K562 (cell line): Measurements from ENCODE around the gene ABHD8. TPM values are rescaled to one million over a fixed set of nuclear protein-coding genes. Genes with fewer than 3 reads are reported as not detected.

Source experiments
- BRD4 ChIP-seq: fragments of 200-600 bp; sonication (generic); IDR thresholded peaks from 2 replicates; pipeline ENCODE4 v1.6.1; 2017; ENCODE audit warnings: inconsistent platforms
- FIP1L1 ChIP-seq: fragments of 200-400 bp; formaldehyde crosslinking; IDR thresholded peaks from 2 replicates; pipeline ENCODE4 v1.6.1; 2018; ENCODE audit warnings: mild to moderate bottlenecking, low read depth, low read length; ENCODE audit not compliant: poor library complexity, severe bottlenecking
- FOXM1 ChIP-seq, 2 experiments: fragments of 450-650 bp in 1 of 2; sonication (generic) in 1 of 2; formaldehyde crosslinking in 1 of 2; IDR thresholded peaks; 2 replicates each; pipeline versions ENCODE4 v1.6.1 to v1.9.0; 2017 to 2022; ENCODE audit warnings: low read depth in 2 of 2, mild to moderate bottlenecking in 2 of 2, missing genetic modification reagents in 1 of 2, moderate library complexity in 1 of 2
- HBP1 ChIP-seq: fragments of 450-650 bp; formaldehyde crosslinking; IDR thresholded peaks from 2 replicates; pipeline ENCODE4 v1.4.0; 2022; ENCODE audit warnings: missing genetic modification characterization
- HDAC3 ChIP-seq: fragments of 450-650 bp; IDR thresholded peaks from 2 replicates; pipeline ENCODE4 v1.6.1; 2018; ENCODE audit warnings: borderline replicate concordance, mild to moderate bottlenecking, moderate library complexity; ENCODE audit not compliant: partially characterized antibody
- HLTF ChIP-seq: fragments of 450-650 bp; IDR thresholded peaks from 2 replicates; pipeline ENCODE4 v1.6.1; 2016
- KLF1 ChIP-seq: fragments of 450-650 bp; IDR thresholded peaks from 2 replicates; pipeline ENCODE4 v1.6.1; 2016; ENCODE audit warnings: missing genetic modification characterization, missing compliant biosample characterization
- MIER1 ChIP-seq: fragments of 450-650 bp; IDR thresholded peaks from 2 replicates; pipeline ENCODE4 v1.6.1; 2016; ENCODE audit warnings: antibody characterized with exemption, mild to moderate bottlenecking, low read depth
- MYC ChIP-seq, 2 experiments: fragments of 250-450 bp in 1 of 2; sonication (Bioruptor Pico) in 1 of 2; IDR thresholded peaks; 2 replicates each; pipeline versions ENCODE4 v1.5.1 to v1.6.1; 2012 to 2021; ENCODE audit warnings: low read depth in 2 of 2, borderline replicate concordance in 1 of 2, improper control_type of control experiment in 1 of 2, low read length in 1 of 2, mild to moderate bottlenecking in 1 of 2, moderate library complexity in 1 of 2
- SP2 ChIP-seq: IDR thresholded peaks from 2 replicates; pipeline ENCODE4 v1.6.1; 2011; ENCODE audit warnings: mild to moderate bottlenecking, low read depth, low read length, moderate library complexity; ENCODE audit not compliant: poor library complexity, severe bottlenecking; ENCODE audit errors: extremely low read depth
- STAT5B ChIP-seq: fragments of 250-450 bp; sonication (Bioruptor Pico); IDR thresholded peaks from 2 replicates; pipeline ENCODE4 v1.8.0; 2021; ENCODE audit warnings: mild to moderate bottlenecking, inconsistent platforms
- STAT6 ChIP-seq: sonication (generic); formaldehyde crosslinking; IDR thresholded peaks from 2 replicates; pipeline ENCODE4 v1.8.1; 2023; ENCODE audit warnings: mild to moderate bottlenecking, missing genetic modification reagents
- ZBTB7A ChIP-seq: IDR thresholded peaks from 2 replicates; pipeline ENCODE4 v1.6.1; 2011; ENCODE audit warnings: low read depth, mild to moderate bottlenecking, low read length, moderate library complexity, borderline replicate concordance; ENCODE audit not compliant: control insufficient read depth
- ZNF232 ChIP-seq: sonication (generic); formaldehyde crosslinking; IDR thresholded peaks from 2 replicates; pipeline ENCODE4 v1.8.0; 2022; ENCODE audit warnings: mild to moderate bottlenecking, missing genetic modification reagents
- polyA plus RNA-seq, 8 experiments: library from polyadenylated mRNA; depleted of rRNA in 4 of 8; stranded (reverse) in 5 of 8; unstranded in 3 of 8; fragments of >200 nt; fragmentation: Nextera tagmentation in 2 of 8; fragmentation: Illumina TruSeq in 1 of 8; extraction: Ambion mirVana in 2 of 8; extraction: Trizol in 1 of 8; gene quantifications; 2 replicates each; pipeline versions ENCODE4 v1.2.1 to v1.2.3, GENCODE V29; 2011 to 2014; ENCODE audit warnings: inconsistent platforms in 1 of 8, missing spikeins in 1 of 8
- total RNA-seq, 7 experiments: library from RNA; depleted of rRNA in 6 of 7; stranded (reverse); fragments of >200 nt in 6 of 7; fragmentation: Illumina TruSeq in 2 of 7; extraction: Trizol in 2 of 7; gene quantifications; 2 replicates each; pipeline versions ENCODE4 v1.2.1 to v1.2.3, GENCODE V29; 2011 to 2021; ENCODE audit warnings: low replicate concordance in 1 of 7
- TF ChIP-seq, protein P1 (sequence below): sonication (generic); formaldehyde crosslinking; IDR thresholded peaks from 2 replicates; pipeline ENCODE4 v1.8.0; 2022; ENCODE audit warnings: mild to moderate bottlenecking, missing genetic modification reagents
- TF ChIP-seq, protein P2 (sequence below): sonication (generic); formaldehyde crosslinking; IDR thresholded peaks from 2 replicates; pipeline ENCODE4 v1.8.1; 2023; ENCODE audit warnings: mild to moderate bottlenecking, missing genetic modification reagents
- TF ChIP-seq, protein P3 (sequence below): fragments of 250-450 bp; sonication (Bioruptor Pico); IDR thresholded peaks from 2 replicates; pipeline ENCODE4 v1.8.0; 2022; ENCODE audit warnings: moderate library complexity, mild to moderate bottlenecking, inconsistent platforms

The ABHD8 gene
- total and polyA plus RNA-seq, 9 of the 15 experiments (the other 6 are each of a cell fraction or from before 2014, with no cell fraction given): 0.04 to 6.6 (median 2.0) TPM; not detected in 1

- TF ChIP-seq MIER1: 0 out of 2 replicates have a peak, but pooled peaks have one; percentile 50
- TF ChIP-seq, protein P1, sequence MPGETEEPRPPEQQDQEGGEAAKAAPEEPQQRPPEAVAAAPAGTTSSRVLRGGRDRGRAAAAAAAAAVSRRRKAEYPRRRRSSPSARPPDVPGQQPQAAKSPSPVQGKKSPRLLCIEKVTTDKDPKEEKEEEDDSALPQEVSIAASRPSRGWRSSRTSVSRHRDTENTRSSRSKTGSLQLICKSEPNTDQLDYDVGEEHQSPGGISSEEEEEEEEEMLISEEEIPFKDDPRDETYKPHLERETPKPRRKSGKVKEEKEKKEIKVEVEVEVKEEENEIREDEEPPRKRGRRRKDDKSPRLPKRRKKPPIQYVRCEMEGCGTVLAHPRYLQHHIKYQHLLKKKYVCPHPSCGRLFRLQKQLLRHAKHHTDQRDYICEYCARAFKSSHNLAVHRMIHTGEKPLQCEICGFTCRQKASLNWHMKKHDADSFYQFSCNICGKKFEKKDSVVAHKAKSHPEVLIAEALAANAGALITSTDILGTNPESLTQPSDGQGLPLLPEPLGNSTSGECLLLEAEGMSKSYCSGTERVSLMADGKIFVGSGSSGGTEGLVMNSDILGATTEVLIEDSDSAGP: no peak
- TF ChIP-seq MYC (IDR thresholded peaks at IDR 0.05; ENCODE audit: low read depth, low read length): peak; percentile 94
- TF ChIP-seq MYC (CRISPR knock-in tag; IDR thresholded peaks at IDR 0.05; ENCODE audit: borderline replicate concordance, low read depth): no peak; the same call in 1 of the 2 replicates
- no peak for TF ChIP-seq ZNF232 (CRISPR knock-in tag)
- no peak for TF ChIP-seq HBP1 (CRISPR knock-in tag)
- TF ChIP-seq, protein P2, sequence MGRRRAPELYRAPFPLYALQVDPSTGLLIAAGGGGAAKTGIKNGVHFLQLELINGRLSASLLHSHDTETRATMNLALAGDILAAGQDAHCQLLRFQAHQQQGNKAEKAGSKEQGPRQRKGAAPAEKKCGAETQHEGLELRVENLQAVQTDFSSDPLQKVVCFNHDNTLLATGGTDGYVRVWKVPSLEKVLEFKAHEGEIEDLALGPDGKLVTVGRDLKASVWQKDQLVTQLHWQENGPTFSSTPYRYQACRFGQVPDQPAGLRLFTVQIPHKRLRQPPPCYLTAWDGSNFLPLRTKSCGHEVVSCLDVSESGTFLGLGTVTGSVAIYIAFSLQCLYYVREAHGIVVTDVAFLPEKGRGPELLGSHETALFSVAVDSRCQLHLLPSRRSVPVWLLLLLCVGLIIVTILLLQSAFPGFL (CRISPR knock-in tag): no peak
- no peak for TF ChIP-seq KLF1
- no peak for TF ChIP-seq HDAC3
- TF ChIP-seq HLTF: no peak
- TF ChIP-seq BRD4: no peak
- TF ChIP-seq FIP1L1: peak; percentile 81
- TF ChIP-seq ZBTB7A: peak; percentile 98
- TF ChIP-seq STAT6 (CRISPR knock-in tag): no peak
- TF ChIP-seq, protein P3, sequence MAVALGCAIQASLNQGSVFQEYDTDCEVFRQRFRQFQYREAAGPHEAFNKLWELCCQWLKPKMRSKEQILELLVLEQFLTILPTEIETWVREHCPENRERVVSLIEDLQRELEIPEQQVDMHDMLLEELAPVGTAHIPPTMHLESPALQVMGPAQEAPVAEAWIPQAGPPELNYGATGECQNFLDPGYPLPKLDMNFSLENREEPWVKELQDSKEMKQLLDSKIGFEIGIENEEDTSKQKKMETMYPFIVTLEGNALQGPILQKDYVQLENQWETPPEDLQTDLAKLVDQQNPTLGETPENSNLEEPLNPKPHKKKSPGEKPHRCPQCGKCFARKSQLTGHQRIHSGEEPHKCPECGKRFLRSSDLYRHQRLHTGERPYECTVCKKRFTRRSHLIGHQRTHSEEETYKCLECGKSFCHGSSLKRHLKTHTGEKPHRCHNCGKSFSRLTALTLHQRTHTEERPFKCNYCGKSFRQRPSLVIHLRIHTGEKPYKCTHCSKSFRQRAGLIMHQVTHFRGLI (CRISPR knock-in tag): no peak
- TF ChIP-seq FOXM1 (IDR thresholded peaks at IDR 0.05; ENCODE audit: low read depth): peak; percentile 30; the same call in 1 of the 2 replicates
- peak; percentile 88; the same call in 1 of the 2 replicates for TF ChIP-seq FOXM1 (CRISPR knock-in tag; IDR thresholded peaks at IDR 0.05; ENCODE audit: low read depth)
- no peak for TF ChIP-seq SP2
- TF ChIP-seq STAT5B: no peak
Observed at GRCh38 chr19:17292301-17293074, 10.7 kb downstream of the ABHD8 start (continued).
